H1 (cell line): Measurements from ENCODE around the gene KCNS3.

Experiments
- CREB1 ChIP-seq: IDR thresholded peaks from 2 replicates; pipeline ENCODE4 v1.6.1; 2012; ENCODE audit warnings: inconsistent platforms
- CTCF ChIP-seq, 3 experiments: IDR thresholded peaks; 1 replicate in 2 of 3; 2 replicates in 1 of 3; pipeline versions ENCODE4 v1.5.1 to v1.6.1; 2011; ENCODE audit warnings: low read length in 3 of 3, mild to moderate bottlenecking in 3 of 3, inconsistent platforms in 2 of 3, low read depth in 1 of 3, moderate library complexity in 1 of 3; ENCODE audit not compliant: insufficient read depth in 1 of 3; ENCODE audit errors: control extremely low read depth in 1 of 3
- EGR1 ChIP-seq: IDR thresholded peaks from 2 replicates; pipeline ENCODE4 v1.6.1; 2011; ENCODE audit warnings: low read depth, low read length, borderline replicate concordance
- EP300 ChIP-seq, 2 experiments: IDR thresholded peaks; 1 replicate in 1 of 2; 2 replicates in 1 of 2; pipeline ENCODE4 v1.6.1; 2011 to 2012; ENCODE audit warnings: low read depth in 2 of 2, low read length in 2 of 2, mild to moderate bottlenecking in 2 of 2, borderline replicate concordance in 1 of 2, inconsistent platforms in 1 of 2, moderate library complexity in 1 of 2
- EZH2 ChIP-seq: fragments of 200-600 bp; sonication (generic); IDR thresholded peaks from 2 replicates; pipeline ENCODE4 v1.7.1; 2012; ENCODE audit warnings: low read depth, mild to moderate bottlenecking, moderate library complexity, low read length, inconsistent platforms; ENCODE audit not compliant: severe bottlenecking
- JUND ChIP-seq: IDR thresholded peaks from 2 replicates; pipeline ENCODE4 v1.6.1; 2011; ENCODE audit warnings: mild to moderate bottlenecking, improper control_type of control experiment, low read length
- KDM1A ChIP-seq: fragments of 200-600, 300-600 bp; sonication (generic); IDR thresholded peaks from 2 replicates; pipeline ENCODE4 v1.7.1; 2016; ENCODE audit warnings: mild to moderate bottlenecking, low read length, borderline replicate concordance
- MAFK ChIP-seq: IDR thresholded peaks from 2 replicates; pipeline ENCODE4 v1.6.1; 2012; ENCODE audit warnings: low read depth, mild to moderate bottlenecking, improper control_type of control experiment, low read length
- NRF1 ChIP-seq: IDR thresholded peaks from 2 replicates; pipeline ENCODE4 v1.6.1; 2011; ENCODE audit warnings: mild to moderate bottlenecking, low read depth, low read length, improper control_type of control experiment
- POLR2A ChIP-seq, 2 experiments: IDR thresholded peaks; 1 replicate in 1 of 2; 2 replicates in 1 of 2; pipeline ENCODE4 v1.6.1; 2011; ENCODE audit warnings: low read depth in 2 of 2, low read length in 2 of 2, mild to moderate bottlenecking in 2 of 2; ENCODE audit errors: control extremely low read depth in 1 of 2
- POLR2AphosphoS5 ChIP-seq: IDR thresholded peaks from 2 replicates; pipeline ENCODE4 v1.6.1; 2011; ENCODE audit warnings: low read depth, low read length
- RFX5 ChIP-seq: IDR thresholded peaks from 2 replicates; pipeline ENCODE4 v1.6.1; 2011; ENCODE audit warnings: low read depth, low read length, improper control_type of control experiment, borderline replicate concordance
- SP1 ChIP-seq: IDR thresholded peaks from 2 replicates; pipeline ENCODE4 v1.6.1; 2011; ENCODE audit warnings: low read depth, low read length

- no peak for TF ChIP-seq POLR2A (IDR thresholded peaks at IDR 0.05; ENCODE audit: control extremely low read depth in 1 of 2, low read depth in 2 of 2, low read length in 2 of 2)
- TF ChIP-seq RFX5 = no peak
- no peak for TF ChIP-seq CTCF (IDR thresholded peaks at IDR 0.05; ENCODE audit: control extremely low read depth in 1 of 3, insufficient read depth in 1 of 3, low read depth in 1 of 3, low read length in 3 of 3)
- TF ChIP-seq EP300 (IDR thresholded peaks at IDR 0.05; ENCODE audit: borderline replicate concordance in 1 of 2, low read depth in 2 of 2, low read length in 2 of 2) = no peak
- TF ChIP-seq CREB1 = no peak
- no peak for TF ChIP-seq JUND
- no peak for TF ChIP-seq EZH2
- no peak for TF ChIP-seq EGR1
- no peak for TF ChIP-seq POLR2AphosphoS5
- no peak for TF ChIP-seq MAFK
- TF ChIP-seq SP1 = no peak
- no peak for TF ChIP-seq KDM1A
- no peak for TF ChIP-seq NRF1
These were observed 11.3 kb upstream of the KCNS3 start for GRCh38 chr2:17867133-17867532.
